B cell (primary cell): ENCODE results near the gene RENBP.

Experiments used
- CTCF ChIP-seq: fragments of 200-600 bp; IDR thresholded peaks from one replicate; pipeline ENCODE4 v1.8.0; 2022; ENCODE audit warnings: antibody characterized with exemption, mild to moderate bottlenecking
- EZH2 ChIP-seq: IDR thresholded peaks from 2 replicates; pipeline ENCODE4 v1.6.1; 2012; ENCODE audit warnings: borderline replicate concordance, low read depth, mild to moderate bottlenecking, moderate library complexity, low read length; ENCODE audit not compliant: insufficient read depth, poor library complexity, severe bottlenecking

GRCh38 chrX:153925387-153925738 lies 19.1 kb downstream of the RENBP start:
- no peak for TF ChIP-seq EZH2
- no peak for TF ChIP-seq CTCF
